Memory B cell (primary cell): ENCODE results near the gene APOA4.

Source experiments
- ATAC-seq: fragments of 150-1000 bp; cut with Tn5 transposase; 2 replicates; pipeline ENCODE4 v1.10.0; 2021; ENCODE audit warnings: low read depth, mild to moderate bottlenecking, moderate library complexity
- DNase-seq, 2 donors: peaks; one replicate each; pipeline ENCODE4 v3.0.0; 2022; ENCODE audit warnings: low spot score in 2 of 2
- H3K27ac Mint-ChIP-seq: one replicate; pipeline ENCODE4 v1.8.0; 2022; ENCODE audit warnings: mild to moderate bottlenecking, moderate library complexity, mixed read lengths
- H3K27me3 Mint-ChIP-seq: one replicate; pipeline ENCODE4 v1.8.0; 2022; ENCODE audit warnings: mixed read lengths
- H3K36me3 Mint-ChIP-seq: one replicate; pipeline ENCODE4 v1.8.0; 2022; ENCODE audit warnings: mild to moderate bottlenecking, mixed read lengths
- H3K4me1 Mint-ChIP-seq: one replicate; pipeline ENCODE4 v1.8.0; 2022; ENCODE audit warnings: mixed read lengths
- H3K4me3 Mint-ChIP-seq: one replicate; pipeline ENCODE4 v1.8.0; 2022; ENCODE audit warnings: mild to moderate bottlenecking, moderate library complexity, mixed read lengths
- H3K9me3 Mint-ChIP-seq: one replicate; pipeline ENCODE4 v1.8.0; 2022; ENCODE audit warnings: mixed read lengths

The APOA4 gene

GRCh38 chr11:116857316-116857715, 34.2 kb upstream of the APOA4 start:
- H3K36me3 Mint-ChIP-seq, result peaks cover 42% of the 10 kb centered on the region
- H3K4me1 Mint-ChIP-seq, result peaks cover 26% of the 10 kb centered on the region
- ATAC-seq, result no peak
- H3K27me3 Mint-ChIP-seq, result no peaks in the 10 kb centered on the region
- no peak overlapping the region for H3K4me3 Mint-ChIP-seq
- no peaks in the 10 kb centered on the region for H3K9me3 Mint-ChIP-seq
- no peak for DNase-seq
- H3K27ac Mint-ChIP-seq, result no peak overlapping the region

GRCh38 chr11:116856423-116856822, 33.3 kb upstream of the APOA4 start:
- no peak overlapping the region for H3K4me3 Mint-ChIP-seq
- H3K36me3 Mint-ChIP-seq, result peaks cover 38% of the 10 kb centered on the region
- H3K9me3 Mint-ChIP-seq, result no peaks in the 10 kb centered on the region
- H3K4me1 Mint-ChIP-seq, result peaks cover 35% of the 10 kb centered on the region
- DNase-seq (no peak), ATAC-seq (no peak)
- no peaks in the 10 kb centered on the region for H3K27me3 Mint-ChIP-seq
- H3K27ac Mint-ChIP-seq, result no peak overlapping the region

GRCh38 chr11:116855413-116855812, 32.3 kb upstream of the APOA4 start:
- peaks cover 31% of the 10 kb centered on the region for H3K36me3 Mint-ChIP-seq
- H3K4me1 Mint-ChIP-seq, result peaks cover 38% of the 10 kb centered on the region
- H3K27me3 Mint-ChIP-seq, result no peaks in the 10 kb centered on the region
- no peaks in the 10 kb centered on the region for H3K9me3 Mint-ChIP-seq
- no peak overlapping the region for H3K27ac Mint-ChIP-seq
- ATAC-seq (no peak), DNase-seq (no peak)
- H3K4me3 Mint-ChIP-seq, result no peak overlapping the region

GRCh38 chr11:116853461-116854073, 30.5 kb upstream of the APOA4 start:
- Mint-ChIP-seq H3K36me3 (peaks cover 32% of the 10 kb centered on the region), H3K27ac (no peak overlapping the region), H3K4me3 (peak overlapping the region; percentile 1), H3K4me1 (peaks cover 45% of the 10 kb centered on the region), H3K27me3 (no peaks in the 10 kb centered on the region), H3K9me3 (no peaks in the 10 kb centered on the region)
- ATAC-seq, result peak; percentile 99
- DNase-seq, result peak in 1 of 2 donors; percentile 42

GRCh38 chr11:116852261-116853031, 29.3 kb upstream of the APOA4 start:
- Mint-ChIP-seq H3K4me1 (peaks cover 45% of the 10 kb centered on the region), H3K4me3 (no peak overlapping the region), H3K27me3 (no peaks in the 10 kb centered on the region), H3K27ac (no peak overlapping the region), H3K36me3 (peaks cover 25% of the 10 kb centered on the region), H3K9me3 (no peaks in the 10 kb centered on the region)
- no peak for DNase-seq
- no peak for ATAC-seq

GRCh38 chr11:116851626-116852025, 28.5 kb upstream of the APOA4 start:
- Mint-ChIP-seq H3K27ac (no peak overlapping the region), H3K4me3 (peak overlapping the region; percentile 4), H3K4me1 (peaks cover 45% of the 10 kb centered on the region), H3K27me3 (no peaks in the 10 kb centered on the region), H3K9me3 (no peaks in the 10 kb centered on the region), H3K36me3 (peaks cover 23% of the 10 kb centered on the region)
- DNase-seq, result no peak
- ATAC-seq, result no peak

GRCh38 chr11:116849486-116849885, 26.4 kb upstream of the APOA4 start:
- Mint-ChIP-seq H3K27ac (no peak overlapping the region), H3K27me3 (no peaks in the 10 kb centered on the region), H3K4me3 (no peak overlapping the region), H3K4me1 (peaks cover 38% of the 10 kb centered on the region), H3K36me3 (peaks cover 34% of the 10 kb centered on the region), H3K9me3 (no peaks in the 10 kb centered on the region)
- ATAC-seq (no peak), DNase-seq (no peak)

GRCh38 chr11:116849060-116849459, 26.0 kb upstream of the APOA4 start:
- DNase-seq, result no peak
- Mint-ChIP-seq H3K27me3 (no peaks in the 10 kb centered on the region), H3K36me3 (peaks cover 34% of the 10 kb centered on the region), H3K27ac (no peak overlapping the region), H3K4me3 (no peak overlapping the region), H3K4me1 (peaks cover 34% of the 10 kb centered on the region), H3K9me3 (no peaks in the 10 kb centered on the region)
- ATAC-seq, result no peak

GRCh38 chr11:116847612-116848011, 24.5 kb upstream of the APOA4 start:
- Mint-ChIP-seq H3K36me3 (peaks cover 36% of the 10 kb centered on the region), H3K27me3 (no peaks in the 10 kb centered on the region), H3K9me3 (no peaks in the 10 kb centered on the region), H3K27ac (no peak overlapping the region), H3K4me1 (peaks cover 22% of the 10 kb centered on the region), H3K4me3 (no peak overlapping the region)
- ATAC-seq, result no peak
- DNase-seq, result no peak

GRCh38 chr11:116844722-116845121, 21.6 kb upstream of the APOA4 start:
- Mint-ChIP-seq H3K27me3 (no peaks in the 10 kb centered on the region), H3K36me3 (peaks cover 32% of the 10 kb centered on the region), H3K27ac (no peak overlapping the region), H3K4me3 (no peak overlapping the region), H3K4me1 (peaks cover 2% of the 10 kb centered on the region), H3K9me3 (no peaks in the 10 kb centered on the region)
- ATAC-seq, result no peak
- no peak for DNase-seq

GRCh38 chr11:116843661-116844060, 20.6 kb upstream of the APOA4 start:
- Mint-ChIP-seq H3K9me3 (no peaks in the 10 kb centered on the region), H3K4me3 (no peak overlapping the region), H3K36me3 (peaks cover 29% of the 10 kb centered on the region), H3K4me1 (no peaks in the 10 kb centered on the region), H3K27ac (no peak overlapping the region), H3K27me3 (no peaks in the 10 kb centered on the region)
- no peak for ATAC-seq
- no peak for DNase-seq

- H3K9me3 Mint-ChIP-seq, result no peaks in the 10 kb centered on the region
- H3K36me3 Mint-ChIP-seq, result peaks cover 29% of the 10 kb centered on the region
- no peak overlapping the region for H3K4me3 Mint-ChIP-seq
- H3K27ac Mint-ChIP-seq, result no peak overlapping the region
- no peaks in the 10 kb centered on the region for H3K4me1 Mint-ChIP-seq
- DNase-seq, result no peak
- ATAC-seq, result no peak
- H3K27me3 Mint-ChIP-seq, result no peaks in the 10 kb centered on the region
Measured at GRCh38 chr11:116842909-116843308, 19.8 kb upstream of the APOA4 start.

- DNase-seq (no peak), ATAC-seq (no peak)
- Mint-ChIP-seq H3K4me3 (no peak overlapping the region), H3K27me3 (no peaks in the 10 kb centered on the region), H3K36me3 (peaks cover 26% of the 10 kb centered on the region), H3K9me3 (no peaks in the 10 kb centered on the region), H3K4me1 (no peaks in the 10 kb centered on the region), H3K27ac (no peak overlapping the region)
Measured at GRCh38 chr11:116842117-116842516, 19.0 kb upstream of the APOA4 start.

GRCh38 chr11:116840746-116841296, 17.7 kb upstream of the APOA4 start:
- Mint-ChIP-seq H3K36me3 (peaks cover 15% of the 10 kb centered on the region), H3K4me1 (peaks cover 2% of the 10 kb centered on the region), H3K27me3 (no peaks in the 10 kb centered on the region), H3K4me3 (no peak overlapping the region), H3K27ac (peak overlapping the region; percentile 18), H3K9me3 (no peaks in the 10 kb centered on the region)
- no peak for ATAC-seq
- no peak for DNase-seq
